ENCODE data around the gene PTDSS2.

The PTDSS2 gene

DNA sequence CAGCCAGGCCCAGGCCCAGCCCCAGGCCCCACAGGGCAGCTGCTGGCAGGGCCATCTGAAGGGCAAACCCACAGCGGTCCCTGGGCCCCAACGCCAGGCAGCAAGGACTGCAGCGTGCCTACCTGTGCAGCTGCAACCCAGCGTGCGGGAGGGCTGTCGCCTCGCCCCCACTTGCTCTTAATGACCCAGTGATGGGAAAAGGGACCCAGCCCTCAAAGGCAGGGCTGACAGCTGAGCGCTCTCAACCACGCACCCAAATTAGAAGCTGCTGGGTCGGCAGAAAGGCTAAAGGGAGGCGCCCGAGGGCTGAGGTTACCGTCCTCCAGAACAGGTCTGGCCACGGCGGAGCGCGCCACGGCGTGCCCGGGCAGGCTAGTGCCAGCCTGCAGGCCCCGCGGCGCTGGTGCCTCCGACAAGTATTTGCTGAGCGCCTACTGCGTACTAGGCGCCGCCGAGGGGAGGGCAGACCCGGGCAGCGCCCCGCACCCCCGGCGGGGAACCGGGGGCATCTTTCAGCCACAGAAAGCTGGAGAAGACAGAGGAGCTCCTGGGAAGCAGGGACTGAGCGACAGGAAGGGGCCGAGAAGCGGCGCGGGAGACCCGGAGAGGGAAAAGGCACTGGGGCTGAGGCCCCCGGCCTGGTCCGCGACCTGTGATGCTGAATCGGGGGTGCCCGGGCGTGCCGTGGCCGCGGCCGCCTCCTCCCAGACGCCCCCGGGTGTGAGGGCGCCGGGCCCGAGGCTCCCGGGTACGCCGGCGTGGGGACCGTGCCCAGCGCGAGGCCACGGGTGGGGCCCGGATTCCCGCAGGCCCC is 84.5 kb downstream of the PTDSS2 start:
- Histone ChIP-seq H3K4me3 (IDR thresholded peaks at IDR 0.05; ENCODE audit: insufficient read depth, low read depth, low read length) (no peak overlapping the region), H3K36me3 (ENCODE audit: insufficient read depth) (no peaks in the 10 kb centered on the region), H3K27me3 (ENCODE audit: insufficient read depth, low read depth) (no peaks in the 10 kb centered on the region), H2AFZ (ENCODE audit: low read depth) (peak overlapping the region; percentile 47), H3K4me2 (peak overlapping the region; percentile 85), H3K27ac (peak overlapping the region; percentile 61), H3K4me1 (ENCODE audit: low read depth, poor library complexity, severe bottlenecking) (peaks cover 29% of the 10 kb centered on the region), H4K20me1 (ENCODE audit: insufficient read depth) (no peaks in the 10 kb centered on the region), H3K9ac (peak overlapping the region; percentile 66), H3K79me2 (ENCODE audit: insufficient read depth, low read depth) (peaks cover 4% of the 10 kb centered on the region; the same call in 1 of the 2 replicates)
- TF ChIP-seq, protein P1, sequence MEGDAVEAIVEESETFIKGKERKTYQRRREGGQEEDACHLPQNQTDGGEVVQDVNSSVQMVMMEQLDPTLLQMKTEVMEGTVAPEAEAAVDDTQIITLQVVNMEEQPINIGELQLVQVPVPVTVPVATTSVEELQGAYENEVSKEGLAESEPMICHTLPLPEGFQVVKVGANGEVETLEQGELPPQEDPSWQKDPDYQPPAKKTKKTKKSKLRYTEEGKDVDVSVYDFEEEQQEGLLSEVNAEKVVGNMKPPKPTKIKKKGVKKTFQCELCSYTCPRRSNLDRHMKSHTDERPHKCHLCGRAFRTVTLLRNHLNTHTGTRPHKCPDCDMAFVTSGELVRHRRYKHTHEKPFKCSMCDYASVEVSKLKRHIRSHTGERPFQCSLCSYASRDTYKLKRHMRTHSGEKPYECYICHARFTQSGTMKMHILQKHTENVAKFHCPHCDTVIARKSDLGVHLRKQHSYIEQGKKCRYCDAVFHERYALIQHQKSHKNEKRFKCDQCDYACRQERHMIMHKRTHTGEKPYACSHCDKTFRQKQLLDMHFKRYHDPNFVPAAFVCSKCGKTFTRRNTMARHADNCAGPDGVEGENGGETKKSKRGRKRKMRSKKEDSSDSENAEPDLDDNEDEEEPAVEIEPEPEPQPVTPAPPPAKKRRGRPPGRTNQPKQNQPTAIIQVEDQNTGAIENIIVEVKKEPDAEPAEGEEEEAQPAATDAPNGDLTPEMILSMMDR (conservative IDR thresholded peaks at IDR 0.05; ENCODE audit: low read depth, low read length), result no peak

DNA sequence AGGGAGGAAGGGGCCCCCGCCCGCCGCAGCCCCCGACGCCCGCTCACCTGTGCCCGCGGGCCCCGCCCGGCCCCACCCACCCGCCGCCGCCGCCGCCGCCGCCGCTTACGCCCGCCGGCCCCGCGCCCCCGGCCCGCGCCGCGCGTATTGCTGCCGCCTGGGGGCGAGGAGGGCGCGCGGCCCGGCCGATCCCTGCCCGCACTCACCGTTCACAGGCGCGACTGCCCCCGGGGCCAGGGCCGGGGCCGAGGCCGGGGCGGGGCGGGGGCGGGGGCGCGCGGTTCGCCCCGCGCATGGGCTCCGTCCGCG is 85.1 kb downstream of the PTDSS2 start:
- Histone ChIP-seq H3K4me2 (no peak overlapping the region), H3K27ac (no peak overlapping the region), H3K4me1 (ENCODE audit: low read depth, poor library complexity, severe bottlenecking) (peaks cover 29% of the 10 kb centered on the region)

DNA sequence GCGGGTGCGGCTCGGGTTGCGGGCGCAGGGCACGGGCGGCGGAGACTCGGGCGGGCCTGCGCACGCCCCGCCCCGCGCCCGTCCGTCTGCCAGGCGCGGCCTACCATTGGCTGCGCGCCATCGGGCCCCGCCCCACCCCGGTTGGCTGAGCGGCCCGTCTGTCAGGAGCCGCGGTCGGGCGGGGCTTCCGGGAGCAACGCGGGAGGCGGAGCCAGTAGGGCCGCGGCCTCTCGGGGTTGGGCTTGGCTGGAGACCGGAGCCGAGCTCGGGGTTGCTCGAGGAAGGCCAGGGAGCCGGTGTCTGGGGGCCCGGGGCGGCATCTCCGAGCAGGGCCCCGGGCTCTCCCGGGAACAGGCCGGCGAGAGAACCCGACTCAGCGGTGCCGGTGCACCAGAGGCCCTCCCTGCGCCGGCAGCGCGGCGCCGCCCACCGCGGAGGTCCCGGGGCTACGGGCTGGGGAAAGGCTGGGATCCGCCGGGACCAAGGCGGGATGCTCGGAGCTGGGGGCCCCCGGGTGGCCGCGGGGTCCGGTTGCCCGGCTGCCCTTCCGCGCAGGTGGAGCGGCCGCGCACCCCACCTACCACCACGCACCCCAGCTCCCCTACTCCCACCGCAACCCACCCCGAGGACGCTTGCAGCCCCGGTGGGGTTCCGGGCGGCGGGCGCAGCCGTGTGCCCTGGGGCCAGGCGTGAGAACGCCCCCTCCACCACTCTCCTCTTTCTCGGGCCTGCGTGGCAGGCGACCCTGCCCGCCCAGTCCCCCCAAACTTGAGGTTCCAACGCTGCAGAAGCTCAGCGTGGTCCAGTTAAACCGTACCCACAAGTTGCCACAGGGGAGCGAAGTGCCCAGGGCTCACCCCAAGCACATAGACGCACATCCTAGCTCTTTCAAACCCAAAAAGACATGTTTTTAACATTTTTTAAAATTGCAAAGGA is 85.7 kb downstream of the PTDSS2 start, which contains the start of gene HRAS:
Gene HRAS, minus strand, starts transcription at position 58 of the 936 bp plus-strand sequence.
- H3K4me1 ChIP-seq (ENCODE audit: low read depth, poor library complexity, severe bottlenecking), result peaks cover 29% of the 10 kb centered on the region
- no peaks in the 10 kb centered on the region for H3K27me3 ChIP-seq (ENCODE audit: insufficient read depth, low read depth)
- H3K9ac ChIP-seq, result peak within 1 kb of the TSS; percentile 84
- no peaks in the 10 kb centered on the region for H4K20me1 ChIP-seq (ENCODE audit: insufficient read depth)
- peaks cover 4% of the 10 kb centered on the region; the same call in 1 of the 2 replicates for H3K79me2 ChIP-seq (ENCODE audit: insufficient read depth, low read depth)
- H3K36me3 ChIP-seq (ENCODE audit: insufficient read depth), result no peaks in the 10 kb centered on the region
- H2AFZ ChIP-seq (ENCODE audit: low read depth), result peak within 1 kb of the TSS; percentile 83
- peak within 1 kb of the TSS; percentile 85 for H3K27ac ChIP-seq
- H3K4me2 ChIP-seq, result peak within 1 kb of the TSS; percentile 85
- TF ChIP-seq, protein P1 (conservative IDR thresholded peaks at IDR 0.05; ENCODE audit: low read depth, low read length), result no peak
- no peak within 1 kb of the TSS for H3K4me3 ChIP-seq (IDR thresholded peaks at IDR 0.05; ENCODE audit: insufficient read depth, low read depth, low read length)

More for the DNA sequence above, 85.1 kb downstream of the PTDSS2 start:
- TF ChIP-seq, protein P1 (conservative IDR thresholded peaks at IDR 0.05; ENCODE audit: low read depth, low read length), result no peak
- Histone ChIP-seq H2AFZ (ENCODE audit: low read depth) (no peak overlapping the region), H3K9ac (no peak overlapping the region; the same call in 1 of the 2 replicates), H3K79me2 (ENCODE audit: insufficient read depth, low read depth) (peaks cover 4% of the 10 kb centered on the region; the same call in 1 of the 2 replicates), H3K27me3 (ENCODE audit: insufficient read depth, low read depth) (no peaks in the 10 kb centered on the region), H4K20me1 (ENCODE audit: insufficient read depth) (no peaks in the 10 kb centered on the region), H3K36me3 (ENCODE audit: insufficient read depth) (no peaks in the 10 kb centered on the region), H3K4me3 (IDR thresholded peaks at IDR 0.05; ENCODE audit: insufficient read depth, low read depth, low read length) (no peak overlapping the region)

DNA sequence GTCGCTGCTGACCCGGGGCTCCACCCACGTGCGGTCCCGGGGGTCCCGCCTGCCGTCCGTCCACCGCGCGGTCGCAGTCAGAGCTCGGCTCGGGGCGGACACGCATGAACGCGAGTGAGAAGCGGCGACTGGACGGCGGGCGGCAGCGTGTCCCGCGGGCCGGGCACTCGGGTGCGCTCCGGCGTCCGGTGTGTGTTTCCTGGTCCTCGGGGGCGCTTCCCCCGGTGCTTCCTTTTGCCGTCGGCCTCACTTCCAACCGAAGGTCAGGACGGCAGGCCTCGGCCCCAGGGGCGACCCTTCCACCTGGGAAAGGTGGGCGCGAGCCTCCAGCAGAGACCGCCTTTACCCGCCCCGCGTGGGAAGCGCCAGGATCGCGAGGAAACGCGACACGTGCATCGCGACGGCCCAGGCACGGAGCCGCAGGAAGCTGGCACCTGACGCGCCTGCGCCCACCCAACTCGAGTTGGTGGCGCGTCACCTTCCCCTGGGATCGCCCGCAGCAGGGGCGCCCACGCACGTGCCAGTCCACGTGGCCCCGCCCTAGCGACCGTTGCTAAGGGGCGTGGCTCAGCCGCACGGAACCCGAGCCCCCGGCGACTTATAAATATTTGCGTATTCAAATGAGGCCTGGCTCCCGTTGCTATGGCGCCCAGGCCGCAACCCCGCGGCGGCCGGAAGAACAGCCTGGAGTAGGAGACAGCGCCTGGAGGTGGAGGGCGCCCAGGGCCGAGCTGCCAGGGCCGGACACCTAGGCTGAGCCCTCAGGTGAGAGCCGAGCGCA is 87.0 kb downstream of the PTDSS2 start, which contains the start of gene LRRC56:
Gene LRRC56, plus strand, starts transcription at position 687 of the 781 bp plus-strand sequence. CDS start 3,158 bp downstream, outside the sequence.
- Histone ChIP-seq H2AFZ (ENCODE audit: low read depth) (peak within 1 kb of the TSS; percentile 83), H3K4me2 (peak within 1 kb of the TSS; percentile 76), H3K9ac (peak within 1 kb of the TSS; percentile 84), H3K27ac (peak within 1 kb of the TSS; percentile 85), H3K4me3 (IDR thresholded peaks at IDR 0.05; ENCODE audit: insufficient read depth, low read depth, low read length) (no peak within 1 kb of the TSS), H3K27me3 (ENCODE audit: insufficient read depth, low read depth) (no peaks in the 10 kb centered on the region), H3K4me1 (ENCODE audit: low read depth, poor library complexity, severe bottlenecking) (peaks cover 29% of the 10 kb centered on the region), H4K20me1 (ENCODE audit: insufficient read depth) (no peaks in the 10 kb centered on the region), H3K79me2 (ENCODE audit: insufficient read depth, low read depth) (peaks cover 4% of the 10 kb centered on the region; the same call in 1 of the 2 replicates), H3K36me3 (ENCODE audit: insufficient read depth) (no peaks in the 10 kb centered on the region)
- TF ChIP-seq, protein P1 (conservative IDR thresholded peaks at IDR 0.05; ENCODE audit: low read depth, low read length), result no peak
